Right lobe of liver (tissue), 6 donors: Measurements from ENCODE around the gene PPCDC. TPM values are rescaled to one million over a fixed set of nuclear protein-coding genes. Genes with fewer than 3 reads are reported as not detected.
A peak's percentile ranks its signal among the peaks of the same experiment; 100 is the strongest.

Experiments
- ATAC-seq, 4 donors: fragments of 200-7000 bp; cut with Tn5 transposase; one replicate each; pipeline ENCODE4 v1.9.1; 2020; ENCODE audit warnings: mild to moderate bottlenecking in 4 of 4, moderate library complexity in 4 of 4
- DNase-seq, 3 donors: peaks; one replicate each; pipeline ENCODE4 v3.0.0-alpha.2; 2020
- H3K27ac ChIP-seq, 3 donors: fragments of 200-600 bp; one replicate each; pipeline ENCODE4 v1.8.0; 2022
- H3K27me3 ChIP-seq, 2 donors: fragments of 200-600 bp; one replicate each; pipeline ENCODE4 v1.8.0; 2022
- H3K36me3 ChIP-seq, 4 donors: fragments of 200-600 bp; sonication (generic) in 1 of 4; one replicate each; pipeline versions ENCODE4 v1.5.1 to v1.8.0; 2017 to 2022; ENCODE audit warnings: control low read depth in 1 of 4
- H3K4me1 ChIP-seq, 4 donors: fragments of 200-600 bp; sonication (generic) in 1 of 4; one replicate each; pipeline versions ENCODE4 v1.5.1 to v1.8.0; 2017 to 2022; ENCODE audit warnings: control low read depth in 1 of 4
- H3K4me3 ChIP-seq, 3 donors: fragments of 200-600 bp; one replicate each; pipeline ENCODE4 v1.8.0; 2022
- H3K9me3 ChIP-seq, 4 donors: fragments of 200-600 bp; sonication (generic) in 1 of 4; one replicate each; pipeline versions ENCODE4 v1.5.1 to v1.8.0; 2017 to 2022; ENCODE audit warnings: control low read depth in 1 of 4
- CTCF ChIP-seq, 4 donors: fragments of 200-600 bp in 3 of 4; fragments of 450-650 bp in 1 of 4; IDR thresholded peaks; one replicate each; pipeline versions ENCODE4 v1.5.1 to v1.8.0; 2016 to 2022; ENCODE audit warnings: antibody characterized with exemption in 4 of 4, mild to moderate bottlenecking in 2 of 4
- POLR2A ChIP-seq: fragments of 450-650 bp; IDR thresholded peaks from one replicate; pipeline ENCODE4 v1.6.1; 2017; ENCODE audit warnings: antibody characterized with exemption, mild to moderate bottlenecking
- WGBS: methylation state at CpG from one replicate; pipeline ENCODE4 v1.1.6; 2018; ENCODE audit warnings: low coverage, low lambda C conversion rate; ENCODE audit not compliant: insufficient coverage; ENCODE audit errors: missing lambda C conversion rate; 5-methylcytosine and 5-hydroxymethylcytosine counted together
- intact Hi-C, 2 donors: fragments of 100-400 bp; cut with DNase I; formaldehyde crosslinking; loops; one replicate each; pipeline versions ENCODE4 v1.11.2 to v1.14.1; 2022
- total RNA-seq, 6 experiments: library from RNA; depleted of rRNA in 2 of 6; stranded (reverse); fragments of >200 nt in 2 of 6; fragmentation: NEBNext Ultra II Directional in 3 of 6; extraction: Animal tissue kit (Norgen Biotek cat#: 25700) in 3 of 6; gene quantifications; one replicate each; pipeline versions ENCODE4 v1.1.0 to v1.2.4, GENCODE V29; 2016 to 2023
- donor health status: DM: no; HTN: yes; CAD: no.
- donor health status: DM: no; HTN: no; CAD: no.
- donor health status: DM: no; HTN: no; CAD: no.
- donor health status: DM: no; HTN: yes; CAD: no.
- donor health status: DM: no; HTN: yes; CAD: no.

Gene PPCDC
- total RNA-seq, 6 experiments from 2014 or later: 5.9 to 21.5 (median 8.3) TPM

GRCh38 chr15:75007216-75007615 lies 16.2 kb upstream of the PPCDC start:
- DNase-seq (no peak), ATAC-seq (no peak)
- intact Hi-C loops: no loop called here
- TF ChIP-seq POLR2A (no peak), CTCF (IDR thresholded peaks at IDR 0.05) (no peak)
- H3K27me3 ChIP-seq: no peaks in the 10 kb centered on the region
- no peak overlapping the region for H3K4me3 ChIP-seq
- H3K9me3 ChIP-seq: no peaks in the 10 kb centered on the region
- no peak overlapping the region for H3K27ac ChIP-seq
- no peaks in the 10 kb centered on the region for H3K4me1 ChIP-seq
- no peaks in the 10 kb centered on the region for H3K36me3 ChIP-seq
- WGBS: 65% methylated on average over 13 of the region's 13 CpGs

GRCh38 chr15:75008221-75008625 lies 15.2 kb upstream of the PPCDC start:
- no peak for DNase-seq
- H3K4me3 ChIP-seq: no peak overlapping the region
- 43% methylated on average over 5 of the region's 5 CpGs for WGBS

GRCh38 chr15:75008629-75009326 lies 14.6 kb upstream of the PPCDC start:
- Histone ChIP-seq H3K4me3 (no peak overlapping the region), H3K27ac (no peak overlapping the region), H3K9me3 (no peaks in the 10 kb centered on the region), H3K36me3 (no peaks in the 10 kb centered on the region), H3K27me3 (no peaks in the 10 kb centered on the region), H3K4me1 (no peaks in the 10 kb centered on the region)
- 72% methylated on average over 6 of the region's 6 CpGs for WGBS
- DNase-seq (no peak), ATAC-seq (peak in 1 of 4 donors; percentile 47)
- no peak for TF ChIP-seq POLR2A
- TF ChIP-seq CTCF (IDR thresholded peaks at IDR 0.05): no peak
- intact Hi-C loops: no loop called here

More at GRCh38 chr15:75008221-75008625, 15.2 kb upstream of the PPCDC start:
- H3K4me1 ChIP-seq: no peaks in the 10 kb centered on the region
- ATAC-seq: peak in 1 of 4 donors; percentile 24
- intact Hi-C loops: no loop called here
- H3K9me3 ChIP-seq: no peaks in the 10 kb centered on the region
- TF ChIP-seq POLR2A (no peak), CTCF (IDR thresholded peaks at IDR 0.05) (no peak)
- H3K27me3 ChIP-seq: no peaks in the 10 kb centered on the region
- no peak overlapping the region for H3K27ac ChIP-seq
- H3K36me3 ChIP-seq: no peaks in the 10 kb centered on the region

GRCh38 chr15:75016431-75016830 lies 7.0 kb upstream of the PPCDC start:
- intact Hi-C loops: loop anchor here in 1 of 2 donors (10.0 kb wide), 1 partner anchor 288 kb away; no protein-coding TSS in a partner anchor
- H3K36me3 ChIP-seq: no peaks in the 10 kb centered on the region

More at GRCh38 chr15:75016431-75016830, 7.0 kb upstream of the PPCDC start:
- Histone ChIP-seq H3K4me3 (no peak overlapping the region), H3K27me3 (no peaks in the 10 kb centered on the region), H3K9me3 (no peaks in the 10 kb centered on the region), H3K27ac (no peak overlapping the region), H3K4me1 (no peaks in the 10 kb centered on the region)
- TF ChIP-seq POLR2A (no peak), CTCF (IDR thresholded peaks at IDR 0.05) (no peak)
- WGBS: 92% methylated on average over 5 of the region's 15 CpGs
- DNase-seq (no peak), ATAC-seq (no peak)
